ENCODE measurements around the gene ACYP2.
"Not testable (repeated sequence)": the region's sequence is repeated elsewhere in the genome, so short reads cannot be mapped to it uniquely, and the experiment has no call there.

Gene ACYP2

GRCh38 chr2:54228945-54229344 lies 113.5 kb downstream of the ACYP2 start:
- no peak for DNase-seq

GRCh38 chr2:54233832-54234649 lies 118.6 kb downstream of the ACYP2 start:
- DNase-seq = no peak

GRCh38 chr2:54237428-54237827 lies 122.0 kb downstream of the ACYP2 start:
- no peak for DNase-seq

- no peak for DNase-seq
Measured at GRCh38 chr2:54239427-54239826, 124.0 kb downstream of the ACYP2 start.

GRCh38 chr2:54240515-54241469 lies 125.4 kb downstream of the ACYP2 start:
- no peak for DNase-seq

- no peak for DNase-seq
Measured at GRCh38 chr2:54247115-54247514, 131.7 kb downstream of the ACYP2 start.

GRCh38 chr2:54249629-54250028 lies 134.2 kb downstream of the ACYP2 start:
- DNase-seq = no peak

GRCh38 chr2:54254180-54254579 lies 138.8 kb downstream of the ACYP2 start:
- no peak for DNase-seq

- DNase-seq = no peak
Measured at GRCh38 chr2:54255230-54256090, 140.0 kb downstream of the ACYP2 start.

GRCh38 chr2:54256091-54256694 lies 140.8 kb downstream of the ACYP2 start, which contains the start of gene TSPYL6:
TSS of gene TSPYL6 (minus strand) at chr2:54256229. CDS start at chr2:54256151, 78 bp downstream.
- DNase-seq = no peak

- no peak for DNase-seq
Measured at GRCh38 chr2:54258166-54258565, 142.8 kb downstream of the ACYP2 start.

GRCh38 chr2:54259413-54260240 lies 144.2 kb downstream of the ACYP2 start:
- DNase-seq = no peak

- DNase-seq = no peak
Measured at GRCh38 chr2:54260241-54260595, 144.8 kb downstream of the ACYP2 start.

GRCh38 chr2:54261537-54261936 lies 146.1 kb downstream of the ACYP2 start:
- no peak for DNase-seq

GRCh38 chr2:54262015-54262765 lies 146.8 kb downstream of the ACYP2 start:
- no peak for DNase-seq

- not testable (repeated sequence) for DNase-seq
Measured at GRCh38 chr2:54265081-54265480, 149.7 kb downstream of the ACYP2 start.

- no peak for DNase-seq
Measured at GRCh38 chr2:54267577-54267976, 152.2 kb downstream of the ACYP2 start.

GRCh38 chr2:54271189-54271588 lies 155.8 kb downstream of the ACYP2 start:
- DNase-seq = no peak

GRCh38 chr2:54271843-54272627 lies 156.6 kb downstream of the ACYP2 start:
- no peak for DNase-seq

GRCh38 chr2:54274781-54275242 lies 159.4 kb downstream of the ACYP2 start:
- no peak for DNase-seq
